RWPE1 (cell line): ENCODE measurements around the gene BRS3.

Experiments used
- CTCF ChIA-PET: fragments of 350-600 bp; sonication (Branson Sonifier 250); formaldehyde crosslinking; extraction: SDS; loops from one replicate; lab custom pipeline; 2021; lab: Yijun Ruan, JAX
- POLR2A ChIA-PET: fragments of 400-600 bp; formaldehyde crosslinking; extraction: SDS; loops from one replicate; lab custom pipeline; 2020; ENCODE audit warnings: antibody characterized with exemption; ENCODE audit not compliant: low non-redundant PET; lab: Yijun Ruan, JAX
- DNase-seq: peaks from one replicate; pipeline ENCODE4 v3.0.0; 2012; ENCODE audit warnings: low spot score
- H3K27ac ChIP-seq: fragments of 450-650 bp; 2 replicates; pipeline ENCODE4 v1.5.1; 2017
- TF ChIP-seq, protein P1 (sequence below): fragments of 450-650 bp; conservative IDR thresholded peaks from 2 replicates; pipeline ENCODE4 v1.5.1; 2017; ENCODE audit warnings: low read depth, mild to moderate bottlenecking

BRS3 gene

DNA sequence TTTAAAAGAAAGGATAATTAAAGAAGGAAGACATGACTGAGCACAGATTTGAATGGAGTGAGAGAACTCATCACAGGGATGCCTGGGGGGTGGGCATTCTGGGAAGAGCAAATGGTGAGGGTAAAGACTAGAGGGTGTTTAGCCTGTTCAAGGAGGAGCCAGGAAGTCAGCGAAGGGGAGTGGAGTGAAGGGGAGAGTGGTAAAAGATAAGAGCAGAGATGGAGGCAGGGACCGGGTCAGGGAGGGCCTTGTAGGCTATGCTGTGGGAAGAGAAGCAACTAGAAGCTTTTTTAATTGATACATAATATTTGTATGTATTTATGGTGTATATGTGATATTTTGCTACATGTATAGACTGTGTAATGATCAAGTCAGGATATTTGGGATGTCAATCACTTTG, 42.0 kb downstream of the BRS3 start:
- ChIA-PET CTCF (interaction anchor here (0.6 kb wide), 1 partner anchor 311 kb away, joined by 5 read pairs; no protein-coding TSS in a partner anchor), POLR2A (no interaction called here)
- DNase-seq: no peak
- no peak overlapping the region for H3K27ac ChIP-seq
- TF ChIP-seq, protein P1, sequence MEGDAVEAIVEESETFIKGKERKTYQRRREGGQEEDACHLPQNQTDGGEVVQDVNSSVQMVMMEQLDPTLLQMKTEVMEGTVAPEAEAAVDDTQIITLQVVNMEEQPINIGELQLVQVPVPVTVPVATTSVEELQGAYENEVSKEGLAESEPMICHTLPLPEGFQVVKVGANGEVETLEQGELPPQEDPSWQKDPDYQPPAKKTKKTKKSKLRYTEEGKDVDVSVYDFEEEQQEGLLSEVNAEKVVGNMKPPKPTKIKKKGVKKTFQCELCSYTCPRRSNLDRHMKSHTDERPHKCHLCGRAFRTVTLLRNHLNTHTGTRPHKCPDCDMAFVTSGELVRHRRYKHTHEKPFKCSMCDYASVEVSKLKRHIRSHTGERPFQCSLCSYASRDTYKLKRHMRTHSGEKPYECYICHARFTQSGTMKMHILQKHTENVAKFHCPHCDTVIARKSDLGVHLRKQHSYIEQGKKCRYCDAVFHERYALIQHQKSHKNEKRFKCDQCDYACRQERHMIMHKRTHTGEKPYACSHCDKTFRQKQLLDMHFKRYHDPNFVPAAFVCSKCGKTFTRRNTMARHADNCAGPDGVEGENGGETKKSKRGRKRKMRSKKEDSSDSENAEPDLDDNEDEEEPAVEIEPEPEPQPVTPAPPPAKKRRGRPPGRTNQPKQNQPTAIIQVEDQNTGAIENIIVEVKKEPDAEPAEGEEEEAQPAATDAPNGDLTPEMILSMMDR: no peak

DNA sequence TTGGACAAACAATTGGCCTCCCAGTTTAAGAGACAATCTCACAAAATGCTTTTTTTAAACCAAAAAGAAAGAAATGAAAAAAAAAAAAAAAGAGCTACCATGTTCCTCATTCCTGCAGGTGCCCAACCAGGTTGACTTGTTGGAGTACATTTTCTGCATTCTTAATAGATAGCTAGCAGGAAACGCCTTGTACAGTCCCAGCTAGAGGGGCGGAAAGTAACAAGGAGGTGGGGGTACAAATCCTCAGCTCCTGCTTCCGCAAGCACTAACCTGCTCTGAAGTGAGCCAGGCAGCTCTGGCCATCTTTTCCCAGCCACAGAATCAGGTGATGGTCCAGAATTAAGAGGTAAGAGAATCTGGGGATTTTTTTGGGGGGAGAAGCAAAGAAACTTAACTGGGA, 44.2 kb downstream of the BRS3 start, which contains the start of gene VGLL1:
Gene VGLL1, plus strand, starts transcription at position 265 of the 400 bp plus-strand sequence. CDS start 3,806 bp downstream, outside the sequence.
- ChIA-PET POLR2A (no interaction called here), CTCF (interaction anchor here (0.6 kb wide), 1 partner anchor 15 kb away, joined by 3 read pairs; no protein-coding TSS in a partner anchor)
- H3K27ac ChIP-seq: no peak within 1 kb of the TSS
- DNase-seq: peak; percentile 24
- TF ChIP-seq, protein P1: no peak

DNA sequence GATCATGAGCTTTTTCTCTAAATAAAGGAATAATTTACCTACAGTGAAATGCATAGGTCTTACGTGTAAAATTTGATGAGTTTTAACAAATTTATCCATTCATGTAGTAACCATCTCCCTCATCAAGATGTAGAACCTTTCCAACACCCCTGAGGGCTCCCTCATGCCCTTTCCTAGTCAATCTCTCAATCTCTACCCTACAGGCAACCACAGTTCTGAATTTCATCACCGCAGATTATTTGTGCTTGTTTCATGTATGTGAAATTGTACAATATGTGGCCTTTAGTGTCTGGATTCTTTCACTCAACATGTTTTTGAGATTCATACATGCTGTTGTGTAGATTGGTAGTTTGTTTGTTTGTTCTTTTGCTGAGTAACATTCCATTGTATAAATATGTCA, 46.4 kb downstream of the BRS3 start:
- H3K27ac ChIP-seq: no peak overlapping the region
- no peak for DNase-seq
- POLR2A ChIA-PET: no interaction called here
- CTCF ChIA-PET: no interaction called here
- TF ChIP-seq, protein P1: no peak

DNA sequence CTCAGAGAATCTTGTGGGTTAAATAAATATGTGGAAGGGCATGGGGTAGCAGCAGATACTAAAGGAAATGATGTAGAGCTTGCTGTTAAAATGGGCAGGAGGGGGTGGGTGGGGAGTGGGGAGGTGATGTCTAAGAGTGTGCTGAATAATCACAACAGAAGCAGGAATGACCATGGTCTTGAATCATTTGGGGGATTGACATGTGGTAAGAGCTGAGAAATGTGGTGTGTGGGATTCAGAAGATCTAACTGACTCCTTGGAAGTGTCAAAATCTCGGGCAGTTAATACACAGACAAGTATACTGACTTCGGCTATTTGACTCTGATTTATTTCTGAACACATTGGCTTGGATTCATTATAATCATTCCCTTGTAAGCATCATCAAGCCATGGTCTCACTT, 51.1 kb downstream of the BRS3 start:
- TF ChIP-seq, protein P1: no peak
- CTCF ChIA-PET: no interaction called here

DNA sequence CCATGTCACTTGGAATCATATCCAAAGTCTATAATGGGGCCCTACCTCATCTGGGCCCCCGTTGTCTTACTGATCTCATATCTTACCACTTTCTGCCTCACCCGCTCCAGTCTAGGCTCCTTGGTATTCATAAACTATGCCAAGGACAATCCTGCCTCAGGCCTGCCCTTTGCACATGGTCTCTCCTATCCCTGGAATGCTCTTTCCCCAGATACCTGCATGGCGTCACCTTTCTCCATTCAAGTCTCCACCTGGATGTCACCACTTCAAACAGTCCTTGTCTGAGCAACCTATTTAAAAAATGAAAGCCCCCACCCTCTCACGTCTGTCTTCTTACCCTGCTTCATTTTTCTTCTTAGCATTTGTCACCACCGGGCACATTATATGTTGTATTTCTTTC, 52.5 kb downstream of the BRS3 start:
- H3K27ac ChIP-seq: no peak overlapping the region
- DNase-seq: no peak
- CTCF ChIA-PET: no interaction called here
- TF ChIP-seq, protein P1: no peak
- POLR2A ChIA-PET: no interaction called here

More for the DNA sequence above, 51.1 kb downstream of the BRS3 start:
- POLR2A ChIA-PET: no interaction called here
- H3K27ac ChIP-seq: no peak overlapping the region
- DNase-seq: no peak

DNA sequence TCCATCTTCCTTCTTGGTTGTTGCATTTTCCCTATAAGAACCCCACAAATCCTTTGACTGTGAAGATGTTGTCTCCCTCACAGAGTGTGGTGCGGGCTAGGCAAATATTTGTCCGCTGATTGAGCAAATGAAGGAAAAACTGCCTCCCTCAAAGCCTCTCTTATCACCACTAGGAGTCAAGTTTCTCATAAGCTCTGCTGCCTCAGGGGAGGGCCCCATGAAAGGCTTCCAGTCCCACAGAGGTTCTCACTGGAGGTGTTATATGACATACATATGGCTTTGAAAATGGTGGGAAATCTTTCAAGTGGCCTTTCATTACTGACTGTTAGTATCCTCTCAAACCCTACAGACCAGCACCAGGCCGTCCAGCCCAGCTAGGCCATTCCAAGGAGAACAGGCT, 53.5 kb downstream of the BRS3 start:
- TF ChIP-seq, protein P1: no peak
- DNase-seq: no peak
- ChIA-PET POLR2A (no interaction called here), CTCF (interaction anchor here (0.5 kb wide), 1 partner anchor 109 kb away, joined by 3 read pairs; no protein-coding TSS in a partner anchor)
- no peak overlapping the region for H3K27ac ChIP-seq
